Measurements from ENCODE around the gene UGT3A1.

- TF ChIP-seq POLR2A (IDR thresholded peaks at IDR 0.05) (no peak), CTCF (IDR thresholded peaks at IDR 0.05) (no peak)
These were observed at the start of gene UGT3A1 for GRCh38 chr5:35990941-35991611.
